IPS DF 19.7 (cell line): ENCODE data around the gene PIAS3.
"Not testable (repeated sequence)": the region's sequence is repeated elsewhere in the genome, so short reads cannot be mapped to it uniquely, and the experiment has no call there.

Experiments
- DNase-seq: peaks from one replicate; pipeline ENCODE4 v3.0.0-alpha.2; 2013; ENCODE audit warnings: low read depth, low spot score

The PIAS3 gene

GRCh38 chr1:145874646-145875045 lies 15.8 kb upstream of the PIAS3 start:
- DNase-seq, result no peak

GRCh38 chr1:145871994-145872924 lies 13.4 kb upstream of the PIAS3 start:
- DNase-seq, result no peak

GRCh38 chr1:145868232-145868631 lies 9.4 kb upstream of the PIAS3 start:
- DNase-seq, result no peak

- no peak for DNase-seq
Measured at GRCh38 chr1:145863282-145864018, 4.6 kb upstream of the PIAS3 start.

- no peak for DNase-seq
Measured at GRCh38 chr1:145859491-145860023, 676 bp upstream of the PIAS3 start.

- DNase-seq, result no peak
Measured at GRCh38 chr1:145858238-145858900, 512 bp downstream of the PIAS3 start.

GRCh38 chr1:145857170-145857569 lies 1.7 kb downstream of the PIAS3 start:
- DNase-seq, result no peak

GRCh38 chr1:145855426-145855948 lies 3.4 kb downstream of the PIAS3 start:
- no peak for DNase-seq

- DNase-seq, result no peak
Measured at GRCh38 chr1:145849356-145850160, 9.3 kb downstream of the PIAS3 start.

GRCh38 chr1:145847827-145848226 lies 11.1 kb downstream of the PIAS3 start:
- DNase-seq, result no peak

GRCh38 chr1:145846201-145846612 lies 12.7 kb downstream of the PIAS3 start:
- DNase-seq, result no peak

- DNase-seq, result no peak
Measured at GRCh38 chr1:145845514-145846161, 13.2 kb downstream of the PIAS3 start, which contains the start of gene NUDT17. Gene NUDT17 (plus strand): TSS chr1:145845630. CDS start chr1:145845641, 11 bp downstream.

- no peak for DNase-seq
Measured at GRCh38 chr1:145845144-145845513, 13.8 kb downstream of the PIAS3 start.

GRCh38 chr1:145843031-145843430 lies 15.8 kb downstream of the PIAS3 start:
- no peak for DNase-seq

GRCh38 chr1:145837656-145838055 lies 21.2 kb downstream of the PIAS3 start:
- no peak for DNase-seq

- DNase-seq, result not testable (repeated sequence)
Measured at GRCh38 chr1:145830810-145831209, 28.1 kb downstream of the PIAS3 start.

- no peak for DNase-seq
Measured at GRCh38 chr1:145828367-145829026, 30.4 kb downstream of the PIAS3 start.

GRCh38 chr1:145827966-145828365 lies 30.9 kb downstream of the PIAS3 start:
- DNase-seq, result no peak

GRCh38 chr1:145826030-145826429 lies 32.9 kb downstream of the PIAS3 start:
- DNase-seq, result no peak

GRCh38 chr1:145824499-145824842 lies 34.4 kb downstream of the PIAS3 start:
- no peak for DNase-seq
